ENCODE data around the gene KIF13A. TPM values are rescaled to one million over a fixed set of nuclear protein-coding genes. Genes with fewer than 3 reads are reported as not detected.

KIF13A gene
- total RNA-seq, 4 donors from 2014 or later, result 36.3 to 47.5 (median 38.1) TPM

- no peaks in the 10 kb centered on the region for H3K4me1 ChIP-seq
- TF ChIP-seq CTCF (IDR thresholded peaks at IDR 0.05) (no peak), POLR2AphosphoS5 (IDR thresholded peaks at IDR 0.05) (no peak), POLR2A (IDR thresholded peaks at IDR 0.05) (no peak), EP300 (IDR thresholded peaks at IDR 0.05; ENCODE audit: low read depth) (no peak)
- H3K36me3 ChIP-seq, result peaks cover 0 to 37% (median 17%) of the 10 kb centered on the region in 4 donors
- H3K27me3 ChIP-seq, result no peaks in the 10 kb centered on the region
- 72 to 83% methylated on average over 2 to 3 of the region's 3 CpGs for WGBS, 2 donors (ENCODE audit: low coverage in 1 of 2)
- intact Hi-C loops (cut with DNase I; ENCODE audit: low total_unique reads), result no loop called here
- H3K4me3 ChIP-seq, result no peak overlapping the region
- no peaks in the 10 kb centered on the region for H3K9me3 ChIP-seq
- DNase-seq, result no peak
- no peak overlapping the region for H3K27ac ChIP-seq
- in situ Hi-C loops (cut with MboI; ENCODE audit: low pct_ligation_motif_present in 1 of 4, low pct_unique_long_range_greater_than_20kb in 1 of 4, low sequenced_read_pairs in 3 of 4), result loop anchor here in 3 of 4 donors (25.0 kb wide), 1 partner anchor 282 kb away; the partner anchor contains the start of gene NHLRC1 (in 3 of the 3)
Measured at GRCh38 chr6:17829905-17830304, 157.5 kb downstream of the KIF13A start.

- intact Hi-C loops (cut with DNase I; ENCODE audit: low total_unique reads) (no loop called here), in situ Hi-C loops (cut with MboI; ENCODE audit: low pct_ligation_motif_present in 1 of 4, low pct_unique_long_range_greater_than_20kb in 1 of 4, low sequenced_read_pairs in 3 of 4) (loop anchor here in 3 of 4 donors (25.0 kb wide), 1 partner anchor 284 kb away; the partner anchor contains the start of gene NHLRC1 (in 3 of the 3))
- Histone ChIP-seq H3K4me3 (no peak overlapping the region), H3K36me3 (peaks cover 0 to 42% (median 20%) of the 10 kb centered on the region in 4 donors), H3K27me3 (no peaks in the 10 kb centered on the region), H3K9me3 (no peaks in the 10 kb centered on the region), H3K4me1 (no peaks in the 10 kb centered on the region), H3K27ac (no peak overlapping the region)
- DNase-seq, result no peak
- TF ChIP-seq POLR2AphosphoS5 (IDR thresholded peaks at IDR 0.05), result no peak
- no peak for TF ChIP-seq POLR2A (IDR thresholded peaks at IDR 0.05)
- TF ChIP-seq EP300 (IDR thresholded peaks at IDR 0.05; ENCODE audit: low read depth), result no peak
- TF ChIP-seq CTCF (IDR thresholded peaks at IDR 0.05), result no peak
- 90% methylated on average over 5 of the region's 5 CpGs for WGBS, 2 donors (ENCODE audit: low coverage in 1 of 2)
Measured at GRCh38 chr6:17828149-17828548, 159.3 kb downstream of the KIF13A start.

- peaks cover 0 to 42% (median 18%) of the 10 kb centered on the region in 4 donors for H3K36me3 ChIP-seq
- no peak overlapping the region for H3K4me3 ChIP-seq
- TF ChIP-seq CTCF (IDR thresholded peaks at IDR 0.05) (no peak), EP300 (IDR thresholded peaks at IDR 0.05; ENCODE audit: low read depth) (no peak), POLR2A (IDR thresholded peaks at IDR 0.05) (no peak), POLR2AphosphoS5 (IDR thresholded peaks at IDR 0.05) (no peak)
- intact Hi-C loops (cut with DNase I; ENCODE audit: low total_unique reads), result no loop called here
- H3K4me1 ChIP-seq, result no peaks in the 10 kb centered on the region
- H3K9me3 ChIP-seq, result no peaks in the 10 kb centered on the region
- in situ Hi-C loops (cut with MboI; ENCODE audit: low pct_ligation_motif_present in 1 of 4, low pct_unique_long_range_greater_than_20kb in 1 of 4, low sequenced_read_pairs in 3 of 4), result loop anchor here in 3 of 4 donors (25.0 kb wide), 1 partner anchor 286 kb away; the partner anchor contains the start of gene NHLRC1 (in 3 of the 3)
- H3K27ac ChIP-seq, result no peak overlapping the region
- DNase-seq, result no peak
- no peaks in the 10 kb centered on the region for H3K27me3 ChIP-seq
Measured at GRCh38 chr6:17826301-17826700, 161.1 kb downstream of the KIF13A start.

GRCh38 chr6:17820055-17820454 is 167.4 kb downstream of the KIF13A start:
- no peak for DNase-seq
- no peaks in the 10 kb centered on the region for H3K9me3 ChIP-seq
- H3K27me3 ChIP-seq, result no peaks in the 10 kb centered on the region
- WGBS, 2 donors (ENCODE audit: low coverage in 1 of 2), result 89 to 92% methylated on average over 6 to 7 of the region's 7 CpGs
- TF ChIP-seq POLR2AphosphoS5 (IDR thresholded peaks at IDR 0.05) (no peak), POLR2A (IDR thresholded peaks at IDR 0.05) (no peak), CTCF (IDR thresholded peaks at IDR 0.05) (no peak)
- H3K4me3 ChIP-seq, result no peak overlapping the region
- intact Hi-C loops (cut with DNase I; ENCODE audit: low total_unique reads), result no loop called here
- in situ Hi-C loops (cut with MboI; ENCODE audit: low pct_ligation_motif_present in 1 of 4, low pct_unique_long_range_greater_than_20kb in 1 of 4, low sequenced_read_pairs in 3 of 4), result loop anchor here in 3 of 4 donors (25.0 kb wide), 2 partner anchors 233 to 658 kb away; no protein-coding TSS in a partner anchor
- H3K4me1 ChIP-seq, result no peaks in the 10 kb centered on the region
- no peak overlapping the region for H3K27ac ChIP-seq
- H3K36me3 ChIP-seq, result peaks cover 0 to 12% (median 5%) of the 10 kb centered on the region in 4 donors
